ENCODE data around the gene TLR3.

Gene TLR3

GRCh38 chr4:186069729-186070128 is 773 bp downstream of the TLR3 start:
- Histone ChIP-seq H3K36me3 (no peaks in the 10 kb centered on the region), H3K27me3 (no peaks in the 10 kb centered on the region), H3K27ac (peak overlapping the region in 1 of 2 donors; percentile 63), H3K9me3 (no peaks in the 10 kb centered on the region), H3K4me1 (peaks cover 0 to 6% (median 0%) of the 10 kb centered on the region in 4 donors), H3K4me3 (peak overlapping the region in 1 of 2 donors; percentile 51)
- no peak for DNase-seq
- intact Hi-C loops (cut with DNase I; ENCODE audit: low total_unique reads): loop anchor here (2.0 kb wide), 1 partner anchor 73 kb away; no protein-coding TSS in a partner anchor
- no peak for TF ChIP-seq CTCF (IDR thresholded peaks at IDR 0.05)

- intact Hi-C loops (cut with DNase I; ENCODE audit: low total_unique reads): no loop called here
- H3K4me3 ChIP-seq: no peak overlapping the region
- H3K4me1 ChIP-seq: peaks cover 0 to 6% (median 0%) of the 10 kb centered on the region in 4 donors
- H3K27ac ChIP-seq: no peak overlapping the region
- no peaks in the 10 kb centered on the region for H3K9me3 ChIP-seq
- H3K36me3 ChIP-seq: no peaks in the 10 kb centered on the region
- no peak for DNase-seq
- no peaks in the 10 kb centered on the region for H3K27me3 ChIP-seq
- no peak for TF ChIP-seq CTCF (IDR thresholded peaks at IDR 0.05)
Measured at GRCh38 chr4:186072516-186072915, 3.6 kb downstream of the TLR3 start.

- no peak for DNase-seq
- Histone ChIP-seq H3K27ac (no peak overlapping the region), H3K36me3 (peaks cover 0 to 4% (median 0%) of the 10 kb centered on the region in 3 donors), H3K4me3 (no peak overlapping the region), H3K9me3 (no peaks in the 10 kb centered on the region), H3K27me3 (no peaks in the 10 kb centered on the region), H3K4me1 (peaks cover 0 to 6% (median 0%) of the 10 kb centered on the region in 4 donors)
- intact Hi-C loops (cut with DNase I; ENCODE audit: low total_unique reads): no loop called here
- no peak for TF ChIP-seq CTCF (IDR thresholded peaks at IDR 0.05)
Measured at GRCh38 chr4:186074189-186074588, 5.2 kb downstream of the TLR3 start.

GRCh38 chr4:186078981-186079638 is 10.2 kb downstream of the TLR3 start:
- no peaks in the 10 kb centered on the region for H3K27me3 ChIP-seq
- intact Hi-C loops (cut with DNase I; ENCODE audit: low total_unique reads): no loop called here
- no peak for TF ChIP-seq CTCF (IDR thresholded peaks at IDR 0.05)
- H3K4me3 ChIP-seq: no peak overlapping the region
- DNase-seq: no peak
- peaks cover 0 to 15% (median 6%) of the 10 kb centered on the region in 3 donors for H3K36me3 ChIP-seq
- no peaks in the 10 kb centered on the region for H3K4me1 ChIP-seq
- H3K9me3 ChIP-seq: no peaks in the 10 kb centered on the region
- no peak overlapping the region for H3K27ac ChIP-seq

GRCh38 chr4:186079694-186080093 is 10.7 kb downstream of the TLR3 start:
- intact Hi-C loops (cut with DNase I; ENCODE audit: low total_unique reads): no loop called here
- Histone ChIP-seq H3K4me1 (no peaks in the 10 kb centered on the region), H3K36me3 (peaks cover 0 to 15% (median 6%) of the 10 kb centered on the region in 3 donors), H3K4me3 (no peak overlapping the region), H3K27me3 (no peaks in the 10 kb centered on the region), H3K27ac (no peak overlapping the region), H3K9me3 (no peaks in the 10 kb centered on the region)
- TF ChIP-seq CTCF (IDR thresholded peaks at IDR 0.05): no peak
- DNase-seq: no peak

Data from tibial artery (tissue), 4 donors.